ENCODE data around the gene SPPL3.
"Not testable (repeated sequence)": the region's sequence is repeated elsewhere in the genome, so short reads cannot be mapped to it uniquely, and the experiment has no call there.

Gene SPPL3

GRCh38 chr12:120903412-120904196 is 554 bp downstream of the SPPL3 start:
- H3K36me3 Mint-ChIP-seq: peaks cover 5% of the 10 kb centered on the region
- H3K9me3 Mint-ChIP-seq: no peaks in the 10 kb centered on the region
- H3K4me1 Mint-ChIP-seq: peaks cover 32% of the 10 kb centered on the region
- H3K4me3 Mint-ChIP-seq: peak overlapping the region; percentile 96
- H3K27me3 Mint-ChIP-seq: no peaks in the 10 kb centered on the region
- peak overlapping the region; percentile 77 for H3K27ac Mint-ChIP-seq
- ATAC-seq (ENCODE audit: low read depth): peak; percentile 71
- DNase-seq (ENCODE audit: low spot score in 2 of 2): peak; percentile 37 to 53

GRCh38 chr12:120902846-120903411 is 1.2 kb downstream of the SPPL3 start:
- ATAC-seq (ENCODE audit: low read depth) (no peak), DNase-seq (ENCODE audit: low spot score in 2 of 2) (no peak)
- no peaks in the 10 kb centered on the region for H3K9me3 Mint-ChIP-seq
- peak overlapping the region; percentile 77 for H3K27ac Mint-ChIP-seq
- H3K27me3 Mint-ChIP-seq: no peaks in the 10 kb centered on the region
- peak overlapping the region; percentile 96 for H3K4me3 Mint-ChIP-seq
- peaks cover 5% of the 10 kb centered on the region for H3K36me3 Mint-ChIP-seq
- peaks cover 36% of the 10 kb centered on the region for H3K4me1 Mint-ChIP-seq

GRCh38 chr12:120901818-120902217 is 2.3 kb downstream of the SPPL3 start:
- H3K27ac Mint-ChIP-seq: peak overlapping the region; percentile 65
- ATAC-seq (ENCODE audit: low read depth): no peak
- no peak overlapping the region for H3K4me3 Mint-ChIP-seq
- H3K4me1 Mint-ChIP-seq: peaks cover 40% of the 10 kb centered on the region
- no peaks in the 10 kb centered on the region for H3K27me3 Mint-ChIP-seq
- H3K9me3 Mint-ChIP-seq: no peaks in the 10 kb centered on the region
- peaks cover 7% of the 10 kb centered on the region for H3K36me3 Mint-ChIP-seq
- no peak for DNase-seq (ENCODE audit: low spot score in 2 of 2)

GRCh38 chr12:120901101-120901500 is 3.1 kb downstream of the SPPL3 start:
- H3K36me3 Mint-ChIP-seq; ATAC-seq (ENCODE audit: low read depth); H3K4me3 Mint-ChIP-seq; DNase-seq (ENCODE audit: low spot score in 2 of 2); H3K9me3 Mint-ChIP-seq; H3K27me3 Mint-ChIP-seq; H3K27ac Mint-ChIP-seq: not testable (repeated sequence)
- peaks cover 42% of the 10 kb centered on the region for H3K4me1 Mint-ChIP-seq

- Mint-ChIP-seq H3K27me3 (no peaks in the 10 kb centered on the region), H3K4me1 (peaks cover 42% of the 10 kb centered on the region), H3K36me3 (peaks cover 19% of the 10 kb centered on the region), H3K9me3 (no peaks in the 10 kb centered on the region), H3K27ac (no peak overlapping the region), H3K4me3 (no peak overlapping the region)
- ATAC-seq (ENCODE audit: low read depth): no peak
- DNase-seq (ENCODE audit: low spot score in 2 of 2): no peak
Measured at GRCh38 chr12:120895532-120895931, 8.6 kb downstream of the SPPL3 start.

GRCh38 chr12:120892265-120892664 is 11.9 kb downstream of the SPPL3 start:
- Mint-ChIP-seq H3K27me3 (no peaks in the 10 kb centered on the region), H3K4me1 (peaks cover 31% of the 10 kb centered on the region), H3K36me3 (peaks cover 12% of the 10 kb centered on the region), H3K27ac (peak overlapping the region; percentile 57), H3K9me3 (no peaks in the 10 kb centered on the region), H3K4me3 (peak overlapping the region; percentile 1)
- peak; percentile 51 for ATAC-seq (ENCODE audit: low read depth)
- no peak for DNase-seq (ENCODE audit: low spot score in 2 of 2)

- ATAC-seq (ENCODE audit: low read depth) (no peak), DNase-seq (ENCODE audit: low spot score in 2 of 2) (no peak)
- Mint-ChIP-seq H3K27ac (no peak overlapping the region), H3K36me3 (peaks cover 12% of the 10 kb centered on the region), H3K9me3 (no peaks in the 10 kb centered on the region), H3K27me3 (no peaks in the 10 kb centered on the region), H3K4me1 (peaks cover 38% of the 10 kb centered on the region), H3K4me3 (no peak overlapping the region)
Measured at GRCh38 chr12:120890963-120891362, 13.2 kb downstream of the SPPL3 start.

GRCh38 chr12:120887253-120888043 is 16.7 kb downstream of the SPPL3 start:
- Mint-ChIP-seq H3K36me3 (peaks cover 5% of the 10 kb centered on the region), H3K4me1 (peaks cover 33% of the 10 kb centered on the region), H3K27ac (no peak overlapping the region), H3K4me3 (no peak overlapping the region), H3K9me3 (no peaks in the 10 kb centered on the region), H3K27me3 (no peaks in the 10 kb centered on the region)
- DNase-seq (ENCODE audit: low spot score in 2 of 2): no peak
- no peak for ATAC-seq (ENCODE audit: low read depth)

GRCh38 chr12:120886199-120887018 is 17.7 kb downstream of the SPPL3 start:
- peak; percentile 53 for ATAC-seq (ENCODE audit: low read depth)

GRCh38 chr12:120885521-120885920 is 18.6 kb downstream of the SPPL3 start:
- H3K27ac Mint-ChIP-seq: peak overlapping the region; percentile 14

More at GRCh38 chr12:120886199-120887018, 17.7 kb downstream of the SPPL3 start:
- Mint-ChIP-seq H3K9me3 (no peaks in the 10 kb centered on the region), H3K4me1 (peaks cover 36% of the 10 kb centered on the region), H3K4me3 (peak overlapping the region; percentile 58), H3K36me3 (peaks cover 2% of the 10 kb centered on the region), H3K27ac (peak overlapping the region; percentile 89), H3K27me3 (no peaks in the 10 kb centered on the region)
- no peak for DNase-seq (ENCODE audit: low spot score in 2 of 2)

GRCh38 chr12:120884644-120885043 is 19.5 kb downstream of the SPPL3 start:
- DNase-seq (ENCODE audit: low spot score in 2 of 2) (no peak), ATAC-seq (ENCODE audit: low read depth) (no peak)
- Mint-ChIP-seq H3K27ac (no peak overlapping the region), H3K4me1 (peaks cover 43% of the 10 kb centered on the region), H3K27me3 (no peaks in the 10 kb centered on the region), H3K9me3 (no peaks in the 10 kb centered on the region), H3K4me3 (no peak overlapping the region), H3K36me3 (peaks cover 3% of the 10 kb centered on the region)

More at GRCh38 chr12:120885521-120885920, 18.6 kb downstream of the SPPL3 start:
- no peaks in the 10 kb centered on the region for H3K9me3 Mint-ChIP-seq
- H3K36me3 Mint-ChIP-seq: peaks cover 2% of the 10 kb centered on the region
- H3K27me3 Mint-ChIP-seq: no peaks in the 10 kb centered on the region
- ATAC-seq (ENCODE audit: low read depth) (no peak), DNase-seq (ENCODE audit: low spot score in 2 of 2) (no peak)
- peaks cover 37% of the 10 kb centered on the region for H3K4me1 Mint-ChIP-seq
- no peak overlapping the region for H3K4me3 Mint-ChIP-seq

- peaks cover 40% of the 10 kb centered on the region for H3K4me1 Mint-ChIP-seq
- peaks cover 7% of the 10 kb centered on the region for H3K36me3 Mint-ChIP-seq
- H3K27ac Mint-ChIP-seq: peak overlapping the region; percentile 25
- H3K4me3 Mint-ChIP-seq: no peak overlapping the region
- no peaks in the 10 kb centered on the region for H3K9me3 Mint-ChIP-seq
- ATAC-seq (ENCODE audit: low read depth) (no peak), DNase-seq (ENCODE audit: low spot score in 2 of 2) (no peak)
- no peaks in the 10 kb centered on the region for H3K27me3 Mint-ChIP-seq
Measured at GRCh38 chr12:120882055-120882555, 22.1 kb downstream of the SPPL3 start.

GRCh38 chr12:120879718-120880300 is 24.3 kb downstream of the SPPL3 start:
- H3K27ac Mint-ChIP-seq: no peak overlapping the region
- ATAC-seq (ENCODE audit: low read depth) (no peak), DNase-seq (ENCODE audit: low spot score in 2 of 2) (no peak)
- no peak overlapping the region for H3K4me3 Mint-ChIP-seq
- H3K36me3 Mint-ChIP-seq: peaks cover 10% of the 10 kb centered on the region
- no peaks in the 10 kb centered on the region for H3K9me3 Mint-ChIP-seq
- no peaks in the 10 kb centered on the region for H3K27me3 Mint-ChIP-seq
- H3K4me1 Mint-ChIP-seq: peaks cover 38% of the 10 kb centered on the region

Data from memory B cell (primary cell).